CD4-positive, CD25-positive, alpha-beta regulatory T cell (primary cell): ENCODE data around the gene PCNX4. TPM values are rescaled to one million over a fixed set of nuclear protein-coding genes. Genes with fewer than 3 reads are reported as not detected.

ENCODE experiments used
- ATAC-seq, 2 donors: fragments of 150-1000 bp; cut with Tn5 transposase; one replicate each; pipeline ENCODE4 v1.10.0; 2021; ENCODE audit warnings: low read depth in 2 of 2, moderate number of reproducible peaks in 2 of 2, moderate library complexity in 1 of 2
- DNase-seq, 3 donors: peaks; one replicate each; pipeline versions ENCODE4 v3.0.0 to v3.0.0-alpha.2; 2012 to 2022; ENCODE audit warnings: mixed read lengths in 1 of 3
- H3K27ac ChIP-seq: one replicate; pipeline ENCODE4 v1.7.0; 2013; ENCODE audit warnings: mild to moderate bottlenecking, low read length; ENCODE audit not compliant: insufficient read depth, poor library complexity, severe bottlenecking
- H3K27me3 ChIP-seq: one replicate; pipeline ENCODE4 v1.7.0; 2013; ENCODE audit warnings: low read length; ENCODE audit not compliant: control insufficient read depth, insufficient read depth
- H3K36me3 ChIP-seq: one replicate; pipeline ENCODE4 v1.7.0; 2013; ENCODE audit warnings: mild to moderate bottlenecking, low read length, moderate library complexity; ENCODE audit not compliant: control insufficient read depth, insufficient read depth
- H3K4me1 ChIP-seq: 2 replicates; pipeline ENCODE4 v1.7.0; 2013; ENCODE audit warnings: mild to moderate bottlenecking, low read length; ENCODE audit not compliant: insufficient read depth, control insufficient read depth, poor library complexity, severe bottlenecking
- H3K4me3 ChIP-seq: one replicate; pipeline ENCODE4 v1.7.0; 2013; ENCODE audit warnings: low read depth, mild to moderate bottlenecking, low read length, moderate library complexity
- H3K9me3 ChIP-seq, 2 experiments: 1 replicate in 1 of 2; 2 replicates in 1 of 2; pipeline ENCODE4 v1.7.0; 2013; ENCODE audit warnings: low read length in 2 of 2, mild to moderate bottlenecking in 1 of 2, moderate library complexity in 1 of 2; ENCODE audit not compliant: control insufficient read depth in 2 of 2
- H3K27ac Mint-ChIP-seq, 3 donors: one replicate each; pipeline ENCODE4 v1.8.0; 2020 to 2022; ENCODE audit warnings: mild to moderate bottlenecking in 3 of 3, mixed read lengths in 3 of 3, moderate library complexity in 2 of 3
- H3K27me3 Mint-ChIP-seq: one replicate; pipeline ENCODE4 v1.8.0; 2022; ENCODE audit warnings: mild to moderate bottlenecking, mixed read lengths
- H3K36me3 Mint-ChIP-seq: one replicate; pipeline ENCODE4 v1.8.0; 2020; ENCODE audit warnings: mixed read lengths
- H3K4me1 Mint-ChIP-seq, 4 donors: one replicate each; pipeline ENCODE4 v1.8.0; 2020 to 2022; ENCODE audit warnings: mixed read lengths in 4 of 4, mild to moderate bottlenecking in 1 of 4
- H3K4me3 Mint-ChIP-seq, 4 donors: one replicate each; pipeline ENCODE4 v1.8.0; 2020 to 2022; ENCODE audit warnings: mild to moderate bottlenecking in 4 of 4, mixed read lengths in 4 of 4, moderate library complexity in 3 of 4
- H3K9me3 Mint-ChIP-seq, 7 donors: one replicate each; pipeline ENCODE4 v1.8.0; 2020 to 2022; ENCODE audit warnings: mixed read lengths in 7 of 7, mild to moderate bottlenecking in 3 of 7, moderate library complexity in 2 of 7
- polyA plus RNA-seq, 4 donors: library from polyadenylated mRNA; unstranded; fragments of 300-500 nt; fragmentation: Illumina TruSeq; gene quantifications; one replicate each; pipeline ENCODE4 v1.2.3, GENCODE V29; 2021
- total RNA-seq: library from RNA; stranded (reverse); gene quantifications from one replicate; pipeline ENCODE4 v1.2.3, GENCODE V29; 2022

PCNX4 gene
- total and polyA plus RNA-seq, 5 donors from 2014 or later, result 14.1 to 34.7 (median 17.9) TPM

DNA sequence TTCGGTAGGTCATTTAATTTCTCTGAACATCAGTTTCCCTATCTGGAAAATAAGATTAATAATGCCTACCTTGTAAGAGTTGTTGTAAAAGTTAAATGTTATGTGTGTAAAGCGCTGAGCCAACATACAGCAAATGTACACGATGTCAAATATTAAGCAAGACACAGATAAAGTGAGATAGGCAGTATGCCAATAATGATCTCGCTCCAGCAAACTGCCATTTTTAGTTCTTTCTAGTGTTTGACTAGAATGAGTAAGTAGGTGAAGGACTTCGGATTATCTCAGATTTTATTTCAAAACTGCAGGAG lies 72.6 kb downstream of the PCNX4 start:
- Mint-ChIP-seq H3K4me1 (peaks cover 32 to 59% (median 47%) of the 10 kb centered on the region in 4 donors), H3K27me3 (no peaks in the 10 kb centered on the region), H3K9me3 (peaks cover 0 to 2% (median 0%) of the 10 kb centered on the region in 7 donors), H3K4me3 (peak overlapping the region; percentile 93 to 99 (median 96)), H3K27ac (peak overlapping the region; percentile 98 to 99 (median 99)), H3K36me3 (peaks cover 2% of the 10 kb centered on the region)
- ATAC-seq, result peak; percentile 6
- Histone ChIP-seq H3K27me3 (no peaks in the 10 kb centered on the region), H3K36me3 (no peaks in the 10 kb centered on the region), H3K4me3 (peak overlapping the region; percentile 93), H3K4me1 (peaks cover 25% of the 10 kb centered on the region), H3K9me3 (no peaks in the 10 kb centered on the region), H3K27ac (peak overlapping the region; percentile 85)
- DNase-seq, result no peak

DNA sequence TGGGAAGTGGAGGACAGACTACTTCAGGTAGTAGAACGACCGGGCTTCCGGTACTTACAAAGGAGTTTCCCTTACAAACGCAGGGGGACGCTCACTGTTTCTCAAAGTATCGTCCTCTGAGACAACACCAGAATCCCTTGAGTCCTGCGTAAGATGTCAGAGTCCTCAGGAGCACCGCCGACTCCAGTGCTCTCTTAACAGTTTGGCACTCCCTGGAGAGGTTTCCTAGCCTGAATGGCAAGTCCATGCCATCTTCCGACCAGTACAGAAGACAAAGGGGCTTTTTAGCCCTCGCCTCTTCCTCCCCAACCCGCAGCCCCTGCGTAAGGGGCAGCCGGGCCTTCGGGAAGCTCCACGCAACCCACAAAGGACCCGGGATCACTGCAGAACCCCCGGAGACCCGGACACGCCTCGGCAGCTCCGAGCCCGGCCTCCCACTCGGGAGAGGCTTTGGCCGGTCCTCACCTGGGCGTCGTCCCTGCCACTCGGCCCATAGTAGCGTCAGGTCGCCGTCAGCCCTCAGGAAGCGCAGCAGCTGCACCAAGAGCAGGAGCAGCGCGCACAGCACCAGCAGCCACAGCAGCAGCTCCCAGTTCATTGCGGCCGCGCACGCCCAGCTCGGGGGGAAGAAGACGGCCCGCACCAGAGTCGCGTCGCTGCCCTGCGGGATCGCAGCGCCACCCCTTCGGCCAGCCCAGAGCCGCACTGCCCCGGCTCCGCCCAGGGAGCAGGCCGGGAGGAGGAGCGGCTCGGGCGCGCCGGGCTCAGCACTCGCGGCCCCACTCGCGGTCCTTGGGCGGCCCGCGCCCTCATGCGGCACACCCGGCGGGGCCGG lies 73.2 kb downstream of the PCNX4 start, which contains the start of gene DHRS7:
Gene DHRS7, minus strand, starts transcription at position 687 of the 835 bp plus-strand sequence. Its CDS starts 89 bp downstream, at position 598.
- no peaks in the 10 kb centered on the region for H3K36me3 ChIP-seq
- DNase-seq (peak; percentile 50 to 86 (median 64)), ATAC-seq (peak; percentile 71 to 77)
- peaks cover 25% of the 10 kb centered on the region for H3K4me1 ChIP-seq
- no peaks in the 10 kb centered on the region for H3K27me3 ChIP-seq
- peak within 1 kb of the TSS; percentile 98 to 99 (median 99) for H3K27ac Mint-ChIP-seq
- peak within 1 kb of the TSS; percentile 85 for H3K27ac ChIP-seq
- H3K4me3 ChIP-seq, result peak within 1 kb of the TSS; percentile 93
- H3K4me1 Mint-ChIP-seq, result peaks cover 27 to 54% (median 42%) of the 10 kb centered on the region in 4 donors
- no peaks in the 10 kb centered on the region for H3K27me3 Mint-ChIP-seq
- H3K36me3 Mint-ChIP-seq, result no peaks in the 10 kb centered on the region
- no peaks in the 10 kb centered on the region for H3K9me3 Mint-ChIP-seq
- no peaks in the 10 kb centered on the region for H3K9me3 ChIP-seq
- peak within 1 kb of the TSS; percentile 93 to 99 (median 96) for H3K4me3 Mint-ChIP-seq

DNA sequence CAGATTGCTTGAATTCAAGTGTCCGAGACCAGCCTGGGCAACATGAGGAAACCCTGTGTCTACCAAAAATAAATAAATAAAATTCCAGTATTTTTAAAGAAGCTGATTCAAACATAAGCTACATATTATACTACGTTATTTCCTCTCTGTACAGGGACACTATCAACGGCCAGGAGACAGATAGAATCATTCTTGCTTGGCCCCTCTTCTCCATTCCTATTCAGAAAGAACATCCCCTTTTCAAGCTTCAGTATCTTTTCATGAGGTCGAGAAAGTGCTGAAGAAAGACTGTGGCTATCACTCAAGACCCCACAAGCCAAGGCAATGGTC lies 73.8 kb downstream of the PCNX4 start:
- Histone ChIP-seq H3K4me3 (peak overlapping the region; percentile 81), H3K36me3 (no peaks in the 10 kb centered on the region), H3K27ac (peak overlapping the region; percentile 85), H3K9me3 (no peaks in the 10 kb centered on the region), H3K27me3 (no peaks in the 10 kb centered on the region), H3K4me1 (peaks cover 25% of the 10 kb centered on the region)
- H3K27me3 Mint-ChIP-seq, result no peaks in the 10 kb centered on the region
- peak overlapping the region; percentile 92 to 99 (median 95) for H3K27ac Mint-ChIP-seq
- ATAC-seq, result peak; percentile 4 to 5
- no peaks in the 10 kb centered on the region for H3K36me3 Mint-ChIP-seq
- H3K4me1 Mint-ChIP-seq, result peaks cover 27 to 50% (median 42%) of the 10 kb centered on the region in 4 donors
- DNase-seq, result no peak
- peak overlapping the region; percentile 88 to 94 (median 92) for H3K4me3 Mint-ChIP-seq
- no peaks in the 10 kb centered on the region for H3K9me3 Mint-ChIP-seq

DNA sequence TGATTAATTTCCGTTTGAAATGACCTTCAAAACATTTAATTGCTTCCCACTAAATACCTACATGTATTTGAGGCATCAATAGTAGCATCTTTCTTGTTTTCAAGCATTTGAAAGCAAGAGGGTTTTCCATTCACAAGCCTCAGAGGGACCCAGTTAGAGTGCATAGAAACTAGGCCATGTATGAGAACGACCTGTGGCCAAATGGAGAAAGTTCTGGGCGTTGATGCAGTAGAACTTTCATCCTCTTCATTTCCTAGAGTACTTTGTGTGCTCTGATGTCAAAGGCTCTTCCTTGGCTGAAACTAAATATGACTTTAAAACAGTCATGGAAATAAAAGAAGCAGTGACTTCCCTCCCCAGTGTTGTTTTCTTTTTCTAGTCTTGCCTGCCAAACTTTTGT lies 74.4 kb downstream of the PCNX4 start:
- Histone ChIP-seq H3K36me3 (no peaks in the 10 kb centered on the region), H3K4me1 (peaks cover 25% of the 10 kb centered on the region), H3K27me3 (no peaks in the 10 kb centered on the region), H3K9me3 (no peaks in the 10 kb centered on the region), H3K4me3 (peak overlapping the region; percentile 81), H3K27ac (peak overlapping the region; percentile 85)
- DNase-seq (no peak), ATAC-seq (no peak)
- Mint-ChIP-seq H3K4me3 (peak overlapping the region; percentile 88 to 94 (median 92)), H3K27ac (peak overlapping the region; percentile 92 to 99 (median 95)), H3K4me1 (peaks cover 27 to 44% (median 36%) of the 10 kb centered on the region in 4 donors), H3K36me3 (no peaks in the 10 kb centered on the region), H3K27me3 (peaks cover 5% of the 10 kb centered on the region), H3K9me3 (no peaks in the 10 kb centered on the region)

DNA sequence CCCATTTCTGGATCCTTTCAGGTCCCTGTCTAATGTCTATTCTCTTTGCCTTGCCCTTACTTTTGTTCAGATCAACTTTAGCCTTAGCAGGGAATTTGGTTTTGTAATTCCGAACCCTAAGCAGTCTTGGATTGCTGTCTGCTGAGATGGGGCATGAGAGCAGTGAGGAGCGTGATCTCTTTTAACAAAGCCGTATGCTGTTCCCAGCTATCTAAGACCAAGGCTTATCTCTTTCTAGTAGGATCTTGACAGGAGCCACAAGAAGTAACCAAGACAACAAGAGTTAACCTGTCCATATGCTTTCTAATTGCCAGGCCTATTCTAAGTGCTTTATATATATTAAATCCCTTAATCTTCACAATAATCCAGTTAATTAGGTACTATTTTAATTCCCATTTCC lies 78.0 kb downstream of the PCNX4 start:
- Mint-ChIP-seq H3K4me3 (peak overlapping the region in 1 of 4 donors; percentile 9), H3K27ac (no peak overlapping the region), H3K36me3 (no peaks in the 10 kb centered on the region), H3K9me3 (no peaks in the 10 kb centered on the region), H3K27me3 (peaks cover 11% of the 10 kb centered on the region), H3K4me1 (peaks cover 10 to 16% (median 14%) of the 10 kb centered on the region in 4 donors)
- no peaks in the 10 kb centered on the region for H3K36me3 ChIP-seq
- no peak overlapping the region for H3K4me3 ChIP-seq
- ATAC-seq (no peak), DNase-seq (no peak)
- H3K9me3 ChIP-seq, result no peaks in the 10 kb centered on the region
- no peak overlapping the region for H3K27ac ChIP-seq
- no peaks in the 10 kb centered on the region for H3K27me3 ChIP-seq
- peaks cover 13% of the 10 kb centered on the region for H3K4me1 ChIP-seq

DNA sequence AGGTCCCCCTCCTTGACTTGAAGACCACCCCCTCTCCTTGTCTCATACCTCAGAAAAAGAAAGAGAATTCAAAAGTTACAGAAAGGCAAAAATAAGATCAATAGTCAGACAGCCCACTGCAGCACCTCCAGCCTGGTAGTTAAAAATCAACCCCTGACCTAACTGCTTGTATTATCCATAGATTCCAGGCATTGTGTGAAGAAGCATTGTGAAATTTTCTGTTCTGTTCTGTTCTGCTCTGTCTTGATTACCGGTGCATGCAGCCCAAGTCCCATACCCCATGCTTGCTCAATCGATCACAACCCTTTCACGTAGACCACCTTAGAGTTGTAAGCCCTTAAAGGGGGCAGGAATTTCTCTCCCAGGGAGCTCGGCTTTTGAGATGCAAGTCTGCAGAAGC lies 79.2 kb downstream of the PCNX4 start:
- Histone ChIP-seq H3K4me3 (no peak overlapping the region), H3K36me3 (no peaks in the 10 kb centered on the region), H3K27ac (no peak overlapping the region), H3K9me3 (no peaks in the 10 kb centered on the region), H3K4me1 (peaks cover 6% of the 10 kb centered on the region), H3K27me3 (no peaks in the 10 kb centered on the region)
- H3K27me3 Mint-ChIP-seq, result peaks cover 11% of the 10 kb centered on the region
- no peak for DNase-seq
- peaks cover 5 to 11% (median 8%) of the 10 kb centered on the region in 4 donors for H3K4me1 Mint-ChIP-seq
- no peak overlapping the region for H3K4me3 Mint-ChIP-seq
- no peaks in the 10 kb centered on the region for H3K36me3 Mint-ChIP-seq
- no peaks in the 10 kb centered on the region for H3K9me3 Mint-ChIP-seq
- no peak overlapping the region for H3K27ac Mint-ChIP-seq
- ATAC-seq, result no peak

DNA sequence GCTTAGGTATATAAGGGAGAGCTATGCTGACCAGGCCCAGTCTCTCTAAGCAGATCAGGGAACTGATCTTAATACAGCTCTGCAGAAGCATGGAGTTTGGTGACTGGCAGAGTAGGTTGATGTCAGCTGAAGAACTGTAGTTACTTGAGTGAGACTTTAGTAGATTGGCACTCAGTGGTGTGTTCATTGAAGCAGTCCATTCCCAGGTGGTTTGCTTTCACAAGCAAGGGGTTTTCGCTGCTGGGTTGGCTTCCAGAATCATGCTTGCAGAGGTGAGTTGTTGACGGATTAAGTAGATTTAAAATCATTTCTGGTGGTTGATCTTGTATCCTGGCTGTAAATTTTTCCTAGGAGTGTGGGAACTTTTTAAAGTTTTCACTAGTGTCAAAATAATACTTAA lies 80.0 kb downstream of the PCNX4 start:
- no peaks in the 10 kb centered on the region for H3K27me3 ChIP-seq
- H3K9me3 ChIP-seq, result no peaks in the 10 kb centered on the region
- no peak overlapping the region for H3K27ac ChIP-seq
- Mint-ChIP-seq H3K4me3 (no peak overlapping the region), H3K27ac (no peak overlapping the region), H3K4me1 (peaks cover 0 to 4% (median under 1%) of the 10 kb centered on the region in 4 donors), H3K9me3 (no peaks in the 10 kb centered on the region), H3K27me3 (peaks cover 11% of the 10 kb centered on the region), H3K36me3 (no peaks in the 10 kb centered on the region)
- ATAC-seq (no peak), DNase-seq (no peak)
- H3K4me3 ChIP-seq, result no peak overlapping the region
- H3K36me3 ChIP-seq, result no peaks in the 10 kb centered on the region
- H3K4me1 ChIP-seq, result no peaks in the 10 kb centered on the region
